ENCODE data around the gene GNA14. TPM values are rescaled to one million over a fixed set of nuclear protein-coding genes. Genes with fewer than 3 reads are reported as not detected.

Gene GNA14
- total RNA-seq, 1 experiment from 2014 or later: 0.25 TPM

GRCh38 chr9:77474936-77475335 lies 173.2 kb downstream of the GNA14 start:
- Histone ChIP-seq H3K79me2 (ENCODE audit: insufficient read depth, low read length) (no peaks in the 10 kb centered on the region), H3K27me3 (ENCODE audit: insufficient read depth, low read length) (no peaks in the 10 kb centered on the region), H3K9me3 (ENCODE audit: control insufficient read depth in 1 of 2, insufficient read depth in 1 of 2, low read depth in 1 of 2, low read length in 2 of 2) (peaks cover 0 to 6% of the 10 kb centered on the region in 2 experiments; a peak in 1 of 4 replicates), H3K4me3 (replicated peaks in 1 of 2; ENCODE audit: low read depth in 1 of 2, low read length in 2 of 2) (no peak overlapping the region), H3K36me3 (ENCODE audit: control insufficient read depth in 1 of 2, insufficient read depth in 2 of 2, low read length in 2 of 2) (no peaks in the 10 kb centered on the region), H4K20me1 (ENCODE audit: insufficient read depth) (no peaks in the 10 kb centered on the region), H3K4me1 (ENCODE audit: control insufficient read depth in 1 of 2, insufficient read depth in 2 of 2, low read length in 2 of 2) (no peaks in the 10 kb centered on the region), H3K9me2 (ENCODE audit: insufficient read depth) (no peaks in the 10 kb centered on the region), H2AFZ (ENCODE audit: low read depth, low read length, poor library complexity, severe bottlenecking) (no peak overlapping the region), H3K4me2 (ENCODE audit: low read length) (no peak overlapping the region), H3K9ac (ENCODE audit: low read length) (no peak overlapping the region), H3K27ac (ENCODE audit: low read depth, low read length) (no peak overlapping the region)
- TF ChIP-seq, protein P1, sequence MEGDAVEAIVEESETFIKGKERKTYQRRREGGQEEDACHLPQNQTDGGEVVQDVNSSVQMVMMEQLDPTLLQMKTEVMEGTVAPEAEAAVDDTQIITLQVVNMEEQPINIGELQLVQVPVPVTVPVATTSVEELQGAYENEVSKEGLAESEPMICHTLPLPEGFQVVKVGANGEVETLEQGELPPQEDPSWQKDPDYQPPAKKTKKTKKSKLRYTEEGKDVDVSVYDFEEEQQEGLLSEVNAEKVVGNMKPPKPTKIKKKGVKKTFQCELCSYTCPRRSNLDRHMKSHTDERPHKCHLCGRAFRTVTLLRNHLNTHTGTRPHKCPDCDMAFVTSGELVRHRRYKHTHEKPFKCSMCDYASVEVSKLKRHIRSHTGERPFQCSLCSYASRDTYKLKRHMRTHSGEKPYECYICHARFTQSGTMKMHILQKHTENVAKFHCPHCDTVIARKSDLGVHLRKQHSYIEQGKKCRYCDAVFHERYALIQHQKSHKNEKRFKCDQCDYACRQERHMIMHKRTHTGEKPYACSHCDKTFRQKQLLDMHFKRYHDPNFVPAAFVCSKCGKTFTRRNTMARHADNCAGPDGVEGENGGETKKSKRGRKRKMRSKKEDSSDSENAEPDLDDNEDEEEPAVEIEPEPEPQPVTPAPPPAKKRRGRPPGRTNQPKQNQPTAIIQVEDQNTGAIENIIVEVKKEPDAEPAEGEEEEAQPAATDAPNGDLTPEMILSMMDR (IDR thresholded peaks at IDR 0.05 in 2 of 3, conservative IDR thresholded peaks at IDR 0.05 in 1 of 3; ENCODE audit: borderline replicate concordance in 1 of 3, insufficient read depth in 1 of 3, low read depth in 2 of 3, low read length in 2 of 3): no peak
- no peak for TF ChIP-seq JUND (IDR thresholded peaks at IDR 0.05)
- TF ChIP-seq ZFX (IDR thresholded peaks at IDR 0.05): no peak
- no peak for TF ChIP-seq EZH2phosphoT487 (IDR thresholded peaks at IDR 0.05; ENCODE audit: borderline replicate concordance)
- TF ChIP-seq, protein P2, sequence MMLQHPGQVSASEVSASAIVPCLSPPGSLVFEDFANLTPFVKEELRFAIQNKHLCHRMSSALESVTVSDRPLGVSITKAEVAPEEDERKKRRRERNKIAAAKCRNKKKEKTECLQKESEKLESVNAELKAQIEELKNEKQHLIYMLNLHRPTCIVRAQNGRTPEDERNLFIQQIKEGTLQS (IDR thresholded peaks at IDR 0.05): no peak
- no peak for TF ChIP-seq ZNF274 (IDR thresholded peaks at IDR 0.05; ENCODE audit: low read depth, low read length)
- TF ChIP-seq, protein P3, sequence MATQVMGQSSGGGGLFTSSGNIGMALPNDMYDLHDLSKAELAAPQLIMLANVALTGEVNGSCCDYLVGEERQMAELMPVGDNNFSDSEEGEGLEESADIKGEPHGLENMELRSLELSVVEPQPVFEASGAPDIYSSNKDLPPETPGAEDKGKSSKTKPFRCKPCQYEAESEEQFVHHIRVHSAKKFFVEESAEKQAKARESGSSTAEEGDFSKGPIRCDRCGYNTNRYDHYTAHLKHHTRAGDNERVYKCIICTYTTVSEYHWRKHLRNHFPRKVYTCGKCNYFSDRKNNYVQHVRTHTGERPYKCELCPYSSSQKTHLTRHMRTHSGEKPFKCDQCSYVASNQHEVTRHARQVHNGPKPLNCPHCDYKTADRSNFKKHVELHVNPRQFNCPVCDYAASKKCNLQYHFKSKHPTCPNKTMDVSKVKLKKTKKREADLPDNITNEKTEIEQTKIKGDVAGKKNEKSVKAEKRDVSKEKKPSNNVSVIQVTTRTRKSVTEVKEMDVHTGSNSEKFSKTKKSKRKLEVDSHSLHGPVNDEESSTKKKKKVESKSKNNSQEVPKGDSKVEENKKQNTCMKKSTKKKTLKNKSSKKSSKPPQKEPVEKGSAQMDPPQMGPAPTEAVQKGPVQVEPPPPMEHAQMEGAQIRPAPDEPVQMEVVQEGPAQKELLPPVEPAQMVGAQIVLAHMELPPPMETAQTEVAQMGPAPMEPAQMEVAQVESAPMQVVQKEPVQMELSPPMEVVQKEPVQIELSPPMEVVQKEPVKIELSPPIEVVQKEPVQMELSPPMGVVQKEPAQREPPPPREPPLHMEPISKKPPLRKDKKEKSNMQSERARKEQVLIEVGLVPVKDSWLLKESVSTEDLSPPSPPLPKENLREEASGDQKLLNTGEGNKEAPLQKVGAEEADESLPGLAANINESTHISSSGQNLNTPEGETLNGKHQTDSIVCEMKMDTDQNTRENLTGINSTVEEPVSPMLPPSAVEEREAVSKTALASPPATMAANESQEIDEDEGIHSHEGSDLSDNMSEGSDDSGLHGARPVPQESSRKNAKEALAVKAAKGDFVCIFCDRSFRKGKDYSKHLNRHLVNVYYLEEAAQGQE (IDR thresholded peaks at IDR 0.05; ENCODE audit: low read depth): no peak
- no peak for TF ChIP-seq YY1 (IDR thresholded peaks at IDR 0.05; ENCODE audit: extremely low read depth, insufficient replicate concordance, low read depth, low read length)
- no peak for TF ChIP-seq EZH2 (IDR thresholded peaks at IDR 0.05)
- no peak for TF ChIP-seq MAX (IDR thresholded peaks at IDR 0.05)
- no peak for TF ChIP-seq ZBTB33 (IDR thresholded peaks at IDR 0.05; ENCODE audit: extremely low read depth, insufficient replicate concordance, low read length)
- no peak for TF ChIP-seq SRF (IDR thresholded peaks at IDR 0.05; ENCODE audit: low read depth)
- ChIA-PET RAD21 (ENCODE audit: low non-redundant PET in 1 of 2, low total read pairs in 2 of 2, uncharacterized antibody in 2 of 2, unreplicated experiment in 2 of 2) (no interaction called here), CTCF (no interaction called here), POLR2A (no interaction called here)
- no TSS peak for BruUV-seq (replicated peaks)
- intact Hi-C loops (cut with micrococcal nuclease): no loop called here
- ATAC-seq (no peak), DNase-seq (ENCODE audit: low read depth, low spot score) (no peak)
